ENCODE measurements around the gene IFNA16. TPM values are rescaled to one million over a fixed set of nuclear protein-coding genes. Genes with fewer than 3 reads are reported as not detected.

The IFNA16 gene
- total RNA-seq, 1 experiment from 2014 or later: not detected

DNA sequence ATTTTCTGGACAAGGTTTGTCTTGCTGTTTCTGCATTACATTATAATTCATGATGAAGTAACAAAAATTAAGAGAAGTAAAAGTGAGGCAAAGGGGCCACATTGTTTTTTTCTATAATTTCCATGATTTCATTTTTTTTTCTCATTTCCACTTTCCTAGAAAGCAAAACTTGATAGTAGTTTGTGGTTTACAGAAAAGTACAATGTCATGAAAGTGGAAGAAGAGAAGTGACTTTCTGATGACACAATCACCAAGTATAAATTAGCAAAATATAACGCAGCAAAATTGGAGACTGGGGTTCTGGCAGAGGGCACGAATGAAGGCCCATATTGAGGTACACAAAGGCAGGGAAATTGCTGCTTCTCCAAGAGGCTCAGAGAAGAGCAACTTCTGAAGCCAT lies 27.7 kb upstream of the IFNA16 start:
- RAD21 ChIA-PET (ENCODE audit: low non-redundant PET in 1 of 2, low total read pairs in 2 of 2, uncharacterized antibody in 2 of 2, unreplicated experiment in 2 of 2): no interaction called here

More for the DNA sequence above, 27.7 kb upstream of the IFNA16 start:
- no peaks in the 10 kb centered on the region for H4K20me1 ChIP-seq (ENCODE audit: insufficient read depth)
- H3K4me1 ChIP-seq (ENCODE audit: control insufficient read depth in 1 of 2, insufficient read depth in 2 of 2, low read length in 2 of 2): no peaks in the 10 kb centered on the region
- no peak overlapping the region for H3K27ac ChIP-seq (ENCODE audit: low read depth, low read length)
- no peaks in the 10 kb centered on the region for H3K36me3 ChIP-seq (ENCODE audit: control insufficient read depth in 1 of 2, insufficient read depth in 2 of 2, low read length in 2 of 2)
- no peak overlapping the region for H3K9ac ChIP-seq (ENCODE audit: low read length)
- H3K9me2 ChIP-seq (ENCODE audit: insufficient read depth): no peaks in the 10 kb centered on the region
- no peaks in the 10 kb centered on the region for H3K79me2 ChIP-seq (ENCODE audit: insufficient read depth, low read length)
- ChIA-PET CTCF (interaction anchor here (1.2 kb wide), 1 partner anchor 9 kb away, joined by 3 read pairs; no protein-coding TSS in a partner anchor), POLR2A (no interaction called here)
- no peaks in the 10 kb centered on the region for H3K27me3 ChIP-seq (ENCODE audit: insufficient read depth, low read length)
- H3K9me3 ChIP-seq (ENCODE audit: control insufficient read depth in 1 of 2, insufficient read depth in 1 of 2, low read depth in 1 of 2, low read length in 2 of 2): no peaks in the 10 kb centered on the region
- ATAC-seq: no peak
- DNase-seq (ENCODE audit: low read depth, low spot score): no peak
- H3K4me2 ChIP-seq (ENCODE audit: low read length): no peak overlapping the region
- no TSS peak for BruUV-seq (replicated peaks)
- TF ChIP-seq, protein P1, sequence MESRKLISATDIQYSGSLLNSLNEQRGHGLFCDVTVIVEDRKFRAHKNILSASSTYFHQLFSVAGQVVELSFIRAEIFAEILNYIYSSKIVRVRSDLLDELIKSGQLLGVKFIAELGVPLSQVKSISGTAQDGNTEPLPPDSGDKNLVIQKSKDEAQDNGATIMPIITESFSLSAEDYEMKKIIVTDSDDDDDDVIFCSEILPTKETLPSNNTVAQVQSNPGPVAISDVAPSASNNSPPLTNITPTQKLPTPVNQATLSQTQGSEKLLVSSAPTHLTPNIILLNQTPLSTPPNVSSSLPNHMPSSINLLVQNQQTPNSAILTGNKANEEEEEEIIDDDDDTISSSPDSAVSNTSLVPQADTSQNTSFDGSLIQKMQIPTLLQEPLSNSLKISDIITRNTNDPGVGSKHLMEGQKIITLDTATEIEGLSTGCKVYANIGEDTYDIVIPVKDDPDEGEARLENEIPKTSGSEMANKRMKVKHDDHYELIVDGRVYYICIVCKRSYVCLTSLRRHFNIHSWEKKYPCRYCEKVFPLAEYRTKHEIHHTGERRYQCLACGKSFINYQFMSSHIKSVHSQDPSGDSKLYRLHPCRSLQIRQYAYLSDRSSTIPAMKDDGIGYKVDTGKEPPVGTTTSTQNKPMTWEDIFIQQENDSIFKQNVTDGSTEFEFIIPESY (IDR thresholded peaks at IDR 0.05; ENCODE audit: extremely low read depth, insufficient replicate concordance, low read length): no peak
- TF ChIP-seq SRF (IDR thresholded peaks at IDR 0.05; ENCODE audit: low read depth): no peak
- TF ChIP-seq, protein P2, sequence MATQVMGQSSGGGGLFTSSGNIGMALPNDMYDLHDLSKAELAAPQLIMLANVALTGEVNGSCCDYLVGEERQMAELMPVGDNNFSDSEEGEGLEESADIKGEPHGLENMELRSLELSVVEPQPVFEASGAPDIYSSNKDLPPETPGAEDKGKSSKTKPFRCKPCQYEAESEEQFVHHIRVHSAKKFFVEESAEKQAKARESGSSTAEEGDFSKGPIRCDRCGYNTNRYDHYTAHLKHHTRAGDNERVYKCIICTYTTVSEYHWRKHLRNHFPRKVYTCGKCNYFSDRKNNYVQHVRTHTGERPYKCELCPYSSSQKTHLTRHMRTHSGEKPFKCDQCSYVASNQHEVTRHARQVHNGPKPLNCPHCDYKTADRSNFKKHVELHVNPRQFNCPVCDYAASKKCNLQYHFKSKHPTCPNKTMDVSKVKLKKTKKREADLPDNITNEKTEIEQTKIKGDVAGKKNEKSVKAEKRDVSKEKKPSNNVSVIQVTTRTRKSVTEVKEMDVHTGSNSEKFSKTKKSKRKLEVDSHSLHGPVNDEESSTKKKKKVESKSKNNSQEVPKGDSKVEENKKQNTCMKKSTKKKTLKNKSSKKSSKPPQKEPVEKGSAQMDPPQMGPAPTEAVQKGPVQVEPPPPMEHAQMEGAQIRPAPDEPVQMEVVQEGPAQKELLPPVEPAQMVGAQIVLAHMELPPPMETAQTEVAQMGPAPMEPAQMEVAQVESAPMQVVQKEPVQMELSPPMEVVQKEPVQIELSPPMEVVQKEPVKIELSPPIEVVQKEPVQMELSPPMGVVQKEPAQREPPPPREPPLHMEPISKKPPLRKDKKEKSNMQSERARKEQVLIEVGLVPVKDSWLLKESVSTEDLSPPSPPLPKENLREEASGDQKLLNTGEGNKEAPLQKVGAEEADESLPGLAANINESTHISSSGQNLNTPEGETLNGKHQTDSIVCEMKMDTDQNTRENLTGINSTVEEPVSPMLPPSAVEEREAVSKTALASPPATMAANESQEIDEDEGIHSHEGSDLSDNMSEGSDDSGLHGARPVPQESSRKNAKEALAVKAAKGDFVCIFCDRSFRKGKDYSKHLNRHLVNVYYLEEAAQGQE (IDR thresholded peaks at IDR 0.05; ENCODE audit: low read depth): no peak
- TF ChIP-seq, protein P3, sequence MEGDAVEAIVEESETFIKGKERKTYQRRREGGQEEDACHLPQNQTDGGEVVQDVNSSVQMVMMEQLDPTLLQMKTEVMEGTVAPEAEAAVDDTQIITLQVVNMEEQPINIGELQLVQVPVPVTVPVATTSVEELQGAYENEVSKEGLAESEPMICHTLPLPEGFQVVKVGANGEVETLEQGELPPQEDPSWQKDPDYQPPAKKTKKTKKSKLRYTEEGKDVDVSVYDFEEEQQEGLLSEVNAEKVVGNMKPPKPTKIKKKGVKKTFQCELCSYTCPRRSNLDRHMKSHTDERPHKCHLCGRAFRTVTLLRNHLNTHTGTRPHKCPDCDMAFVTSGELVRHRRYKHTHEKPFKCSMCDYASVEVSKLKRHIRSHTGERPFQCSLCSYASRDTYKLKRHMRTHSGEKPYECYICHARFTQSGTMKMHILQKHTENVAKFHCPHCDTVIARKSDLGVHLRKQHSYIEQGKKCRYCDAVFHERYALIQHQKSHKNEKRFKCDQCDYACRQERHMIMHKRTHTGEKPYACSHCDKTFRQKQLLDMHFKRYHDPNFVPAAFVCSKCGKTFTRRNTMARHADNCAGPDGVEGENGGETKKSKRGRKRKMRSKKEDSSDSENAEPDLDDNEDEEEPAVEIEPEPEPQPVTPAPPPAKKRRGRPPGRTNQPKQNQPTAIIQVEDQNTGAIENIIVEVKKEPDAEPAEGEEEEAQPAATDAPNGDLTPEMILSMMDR (IDR thresholded peaks at IDR 0.05 in 2 of 3, conservative IDR thresholded peaks at IDR 0.05 in 1 of 3; ENCODE audit: borderline replicate concordance in 1 of 3, insufficient read depth in 1 of 3, low read depth in 2 of 3, low read length in 2 of 3): no peak
- no peak for TF ChIP-seq POLR2AphosphoS5 (IDR thresholded peaks at IDR 0.05; ENCODE audit: low read depth, low read length)
- no peak for TF ChIP-seq EZH2 (IDR thresholded peaks at IDR 0.05)
- TF ChIP-seq ZNF274 (IDR thresholded peaks at IDR 0.05; ENCODE audit: low read depth, low read length): no peak
- TF ChIP-seq ELF1 (IDR thresholded peaks at IDR 0.05; ENCODE audit: borderline replicate concordance, low read depth): no peak
- no peak for TF ChIP-seq POLR2A (IDR thresholded peaks at IDR 0.05; ENCODE audit: borderline replicate concordance, extremely low read depth, insufficient read depth, insufficient read length)
- no peak for TF ChIP-seq CEBPB (IDR thresholded peaks at IDR 0.05; ENCODE audit: low read depth)
- TF ChIP-seq ZFX (IDR thresholded peaks at IDR 0.05): no peak
- no peak for TF ChIP-seq TCF7L2 (IDR thresholded peaks at IDR 0.05; ENCODE audit: borderline replicate concordance, extremely low read depth, insufficient read depth, insufficient read length)
- TF ChIP-seq EZH2phosphoT487 (IDR thresholded peaks at IDR 0.05; ENCODE audit: borderline replicate concordance): no peak
- H2AFZ ChIP-seq (ENCODE audit: low read depth, low read length, poor library complexity, severe bottlenecking): no peak overlapping the region
- no peak overlapping the region for H3K4me3 ChIP-seq (replicated peaks in 1 of 2; ENCODE audit: low read depth in 1 of 2, low read length in 2 of 2)
- intact Hi-C loops (cut with micrococcal nuclease): no loop called here
